SU-DHL-6 (cell line): ENCODE data around the gene ZNF496.

Experiments used
- H2AFZ ChIP-seq: fragments of 200-600 bp; sonication (generic); 2 replicates; pipeline ENCODE4 v1.6.1; 2014; ENCODE audit warnings: low read depth, mild to moderate bottlenecking, moderate library complexity, mixed read lengths, antibody characterized with exemption, low read length; ENCODE audit not compliant: severe bottlenecking
- H3F3A ChIP-seq: fragments of 200-600 bp; shearing (Covaris generic); 2 replicates; pipeline ENCODE4 v1.6.0; 2016; ENCODE audit warnings: antibody characterized with exemption, mild to moderate bottlenecking; ENCODE audit not compliant: insufficient read depth
- H3K27ac ChIP-seq: fragments of 200-600 bp; sonication (generic); 2 replicates; pipeline ENCODE4 v1.5.1; 2016; ENCODE audit warnings: low read depth, mild to moderate bottlenecking, low read length, moderate library complexity, mixed read lengths
- H3K27me3 ChIP-seq: fragments of 200-600 bp; sonication (generic), shearing (Covaris generic); 2 replicates; pipeline ENCODE4 v1.6.0; 2014; ENCODE audit warnings: mild to moderate bottlenecking, low read length
- H3K36me3 ChIP-seq: fragments of 200-600 bp; sonication (generic); 2 replicates; pipeline ENCODE4 v1.6.1; 2014; ENCODE audit warnings: mild to moderate bottlenecking, low read length, mixed read lengths
- H3K4me2 ChIP-seq: fragments of 300-600, 200-600 bp; shearing (Covaris generic), sonication (generic); 2 replicates; pipeline ENCODE4 v1.6.0; 2014; ENCODE audit warnings: low read length, low read depth, mild to moderate bottlenecking; ENCODE audit not compliant: poor library complexity, severe bottlenecking
- H3K4me3 ChIP-seq: fragments of 200-600 bp; sonication (generic); 2 replicates; pipeline ENCODE4 v1.5.1; 2014; ENCODE audit warnings: antibody characterized with exemption, low read length, mild to moderate bottlenecking, mixed read lengths; ENCODE audit not compliant: insufficient read depth, poor library complexity, severe bottlenecking
- H3K79me2 ChIP-seq: fragments of 200-600 bp; sonication (generic); 2 replicates; pipeline ENCODE4 v1.6.1; 2014; ENCODE audit warnings: mild to moderate bottlenecking, low read length, moderate library complexity; ENCODE audit not compliant: insufficient read depth
- H3K9ac ChIP-seq: fragments of 200-600 bp; sonication (generic); 2 replicates; pipeline ENCODE4 v1.7.0; 2014; ENCODE audit warnings: mild to moderate bottlenecking, low read length
- H3K9me2 ChIP-seq: fragments of 200-600 bp; sonication (generic); replicated peaks from 2 replicates; pipeline ENCODE4 v1.6.1; 2014; ENCODE audit warnings: low read length; ENCODE audit not compliant: insufficient read depth
- H3K9me3 ChIP-seq: fragments of 200-600 bp; sonication (generic); 2 replicates; pipeline ENCODE4 v1.6.1; 2014; ENCODE audit warnings: low read length, mixed read lengths; ENCODE audit not compliant: insufficient read depth
- H4K20me1 ChIP-seq: fragments of 200-600 bp; sonication (generic); 2 replicates; pipeline ENCODE4 v1.6.1; 2014; ENCODE audit warnings: low read depth, mild to moderate bottlenecking, antibody characterized with exemption, low read length, moderate library complexity, mixed read lengths
- EZH2phosphoT487 ChIP-seq: fragments of 200-600 bp; sonication (generic), shearing (Covaris generic); conservative IDR thresholded peaks from 2 replicates; pipeline ENCODE4 v1.6.1; 2018; ENCODE audit warnings: mild to moderate bottlenecking, antibody characterized with exemption, low read length, moderate library complexity, mixed read lengths
- TF ChIP-seq, protein P1 (sequence below): fragments of 200-600 bp; sonication (generic); IDR thresholded peaks from one replicate; pipeline ENCODE4 v1.5.1; 2017; ENCODE audit warnings: antibody characterized with exemption, mild to moderate bottlenecking, low read length, moderate library complexity; ENCODE audit not compliant: insufficient read depth, poor library complexity, severe bottlenecking

The ZNF496 gene

DNA sequence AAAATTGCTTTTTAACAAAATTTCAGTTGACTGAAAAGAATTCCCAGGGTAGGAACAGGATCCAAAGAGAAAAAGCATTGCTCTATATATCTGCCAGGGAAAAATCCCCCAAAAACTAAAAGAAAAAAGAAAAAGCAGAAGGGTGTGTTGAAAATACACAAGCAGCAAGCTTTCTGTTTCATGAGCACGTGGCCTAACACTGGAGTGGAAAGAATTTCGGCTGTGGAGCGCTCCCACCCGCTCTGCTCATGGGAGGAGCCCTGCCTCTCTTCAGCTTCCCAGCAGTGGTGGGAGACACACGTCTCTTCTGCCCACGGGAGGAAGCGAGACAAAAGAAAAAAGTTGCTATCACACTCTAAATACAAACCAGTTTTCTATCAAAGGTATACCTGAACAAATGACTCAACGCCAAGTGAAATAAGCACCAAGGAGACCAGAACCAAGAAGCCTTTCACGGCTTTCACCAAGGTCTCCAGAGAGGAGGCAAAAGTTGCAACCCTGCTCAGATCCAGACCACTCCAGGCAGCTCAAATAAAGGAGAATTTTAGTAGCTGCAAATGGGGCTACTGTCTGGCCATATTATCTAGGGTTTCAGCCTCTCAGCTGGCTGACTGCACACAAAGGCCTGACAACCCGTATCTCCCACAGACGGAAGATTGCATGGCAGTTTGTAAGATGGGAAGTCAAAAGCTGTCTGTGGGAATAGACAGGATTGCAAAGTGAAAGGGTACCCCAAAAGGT, 29.5 kb upstream of the ZNF496 start:
- no peak overlapping the region for H3K4me2 ChIP-seq
- no peaks in the 10 kb centered on the region for H3K9me2 ChIP-seq
- no peak overlapping the region for H3K4me3 ChIP-seq
- H3K79me2 ChIP-seq, result no peaks in the 10 kb centered on the region
- no peaks in the 10 kb centered on the region for H4K20me1 ChIP-seq
- H3K36me3 ChIP-seq, result no peaks in the 10 kb centered on the region
- no peak overlapping the region for H3K9ac ChIP-seq
- H3K9me3 ChIP-seq, result peaks cover 4% of the 10 kb centered on the region; the same call in 1 of the 2 replicates
- no peaks in the 10 kb centered on the region for H3F3A ChIP-seq
- no peak overlapping the region for H3K27ac ChIP-seq
- no peaks in the 10 kb centered on the region for H3K27me3 ChIP-seq
- no peak for TF ChIP-seq EZH2phosphoT487
- TF ChIP-seq, protein P1, sequence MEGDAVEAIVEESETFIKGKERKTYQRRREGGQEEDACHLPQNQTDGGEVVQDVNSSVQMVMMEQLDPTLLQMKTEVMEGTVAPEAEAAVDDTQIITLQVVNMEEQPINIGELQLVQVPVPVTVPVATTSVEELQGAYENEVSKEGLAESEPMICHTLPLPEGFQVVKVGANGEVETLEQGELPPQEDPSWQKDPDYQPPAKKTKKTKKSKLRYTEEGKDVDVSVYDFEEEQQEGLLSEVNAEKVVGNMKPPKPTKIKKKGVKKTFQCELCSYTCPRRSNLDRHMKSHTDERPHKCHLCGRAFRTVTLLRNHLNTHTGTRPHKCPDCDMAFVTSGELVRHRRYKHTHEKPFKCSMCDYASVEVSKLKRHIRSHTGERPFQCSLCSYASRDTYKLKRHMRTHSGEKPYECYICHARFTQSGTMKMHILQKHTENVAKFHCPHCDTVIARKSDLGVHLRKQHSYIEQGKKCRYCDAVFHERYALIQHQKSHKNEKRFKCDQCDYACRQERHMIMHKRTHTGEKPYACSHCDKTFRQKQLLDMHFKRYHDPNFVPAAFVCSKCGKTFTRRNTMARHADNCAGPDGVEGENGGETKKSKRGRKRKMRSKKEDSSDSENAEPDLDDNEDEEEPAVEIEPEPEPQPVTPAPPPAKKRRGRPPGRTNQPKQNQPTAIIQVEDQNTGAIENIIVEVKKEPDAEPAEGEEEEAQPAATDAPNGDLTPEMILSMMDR, result no peak
- H2AFZ ChIP-seq, result no peak overlapping the region

DNA sequence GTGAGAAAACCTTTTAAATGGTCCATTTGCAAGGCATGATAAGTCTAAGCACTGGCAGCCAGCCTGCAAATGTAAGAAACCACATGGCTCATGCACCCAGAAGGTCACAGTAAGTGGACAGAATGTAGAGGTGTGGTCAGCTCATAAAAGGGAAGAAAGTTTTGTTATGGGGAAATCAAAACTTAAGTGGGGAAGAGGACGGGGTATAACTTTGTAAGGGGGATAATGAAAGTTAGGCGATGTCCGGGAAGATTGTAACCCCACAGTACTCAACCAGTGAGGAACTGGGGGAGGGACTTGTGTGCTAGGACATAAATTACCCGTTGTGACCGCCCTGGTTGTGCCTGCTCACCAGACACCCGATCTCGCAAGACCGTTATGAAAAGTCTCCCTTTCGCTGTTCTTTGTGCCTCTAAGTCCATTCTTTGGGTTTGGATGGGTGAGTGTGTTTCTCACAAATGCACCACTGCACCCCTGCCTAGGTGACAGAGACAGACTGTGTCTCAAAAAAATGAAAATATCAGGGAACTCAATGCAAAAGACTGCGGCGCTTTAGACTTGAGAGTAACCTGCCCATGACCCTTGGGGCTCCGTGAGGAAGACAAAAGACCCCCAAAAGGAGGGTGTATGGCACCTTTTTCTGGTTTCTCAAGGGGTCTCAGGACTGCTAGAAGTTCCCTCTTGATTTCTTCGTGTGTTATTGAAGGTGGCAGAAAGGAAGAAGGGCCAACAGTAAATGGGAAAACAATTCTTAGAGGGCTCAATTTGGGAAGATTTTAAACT, 28.6 kb upstream of the ZNF496 start:
- H3K9me2 ChIP-seq, result no peaks in the 10 kb centered on the region
- no peaks in the 10 kb centered on the region for H3F3A ChIP-seq
- peaks cover 4% of the 10 kb centered on the region; the same call in 1 of the 2 replicates for H3K9me3 ChIP-seq
- no peak overlapping the region for H2AFZ ChIP-seq
- H3K36me3 ChIP-seq, result no peaks in the 10 kb centered on the region
- no peaks in the 10 kb centered on the region for H3K79me2 ChIP-seq
- no peaks in the 10 kb centered on the region for H3K27me3 ChIP-seq
- no peak overlapping the region for H3K27ac ChIP-seq
- H4K20me1 ChIP-seq, result no peaks in the 10 kb centered on the region
- no peak overlapping the region for H3K4me3 ChIP-seq
- no peak overlapping the region for H3K4me2 ChIP-seq
- H3K9ac ChIP-seq, result no peak overlapping the region
- TF ChIP-seq, protein P1, result no peak

DNA sequence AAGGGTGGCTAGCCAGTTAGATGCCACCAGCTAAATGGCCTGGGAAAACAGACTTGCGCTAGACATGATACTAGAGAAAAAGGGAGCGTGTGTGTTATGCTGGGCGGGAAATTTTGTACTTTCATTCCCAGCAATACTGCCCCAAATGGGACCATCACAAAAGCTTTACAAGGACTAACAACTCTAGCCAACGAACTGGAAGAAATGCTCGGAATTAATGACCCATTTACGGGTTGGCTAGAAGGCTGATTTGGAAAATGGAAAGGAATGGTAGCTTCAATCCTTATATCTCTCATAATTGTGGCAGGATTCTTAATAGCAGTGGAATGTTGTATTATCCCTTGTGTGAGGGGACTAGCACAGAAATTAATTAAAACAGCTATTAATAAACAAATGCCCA, 27.9 kb upstream of the ZNF496 start:
- H3K79me2 ChIP-seq, result no peaks in the 10 kb centered on the region
- H3K9ac ChIP-seq, result no peak overlapping the region
- H3K4me3 ChIP-seq, result no peak overlapping the region
- no peaks in the 10 kb centered on the region for H3F3A ChIP-seq
- H3K27me3 ChIP-seq, result no peaks in the 10 kb centered on the region
- H3K4me2 ChIP-seq, result no peak overlapping the region
- no peaks in the 10 kb centered on the region for H4K20me1 ChIP-seq
- H2AFZ ChIP-seq, result no peak overlapping the region
- no peak for TF ChIP-seq EZH2phosphoT487
- 0 out of 2 replicates have a peak, but pooled peaks cover under 1% of the 10 kb centered on the region for H3K9me3 ChIP-seq
- no peaks in the 10 kb centered on the region for H3K36me3 ChIP-seq
- H3K9me2 ChIP-seq, result no peaks in the 10 kb centered on the region
- H3K27ac ChIP-seq, result no peak overlapping the region

DNA sequence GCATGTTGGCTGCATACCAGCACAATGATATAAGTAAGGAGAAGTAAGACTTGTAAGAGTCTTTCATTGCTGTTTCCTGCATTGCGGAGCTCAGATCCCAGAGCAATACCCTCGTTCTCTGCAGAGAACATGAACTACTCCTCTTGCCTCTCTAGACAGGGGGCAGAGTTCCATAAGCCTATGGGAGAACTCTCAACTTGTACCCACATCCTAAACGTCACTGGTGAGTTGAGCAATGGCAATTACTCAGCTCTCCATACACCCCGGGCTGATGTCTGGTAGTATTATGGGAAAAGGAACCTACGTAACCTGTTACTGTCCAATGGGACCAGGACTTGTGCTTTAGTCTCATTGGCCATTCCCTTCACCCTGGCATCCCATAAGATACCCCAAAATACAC, 27.3 kb upstream of the ZNF496 start:
- Histone ChIP-seq H3K27me3 (no peaks in the 10 kb centered on the region), H4K20me1 (no peaks in the 10 kb centered on the region), H3K9me2 (no peaks in the 10 kb centered on the region), H3K36me3 (no peaks in the 10 kb centered on the region), H3K9ac (no peak overlapping the region), H3K27ac (no peak overlapping the region), H2AFZ (no peak overlapping the region), H3K79me2 (no peaks in the 10 kb centered on the region), H3K4me2 (no peak overlapping the region), H3K4me3 (no peak overlapping the region), H3F3A (no peaks in the 10 kb centered on the region), H3K9me3 (no peaks in the 10 kb centered on the region)
- TF ChIP-seq, protein P1, result no peak
- TF ChIP-seq EZH2phosphoT487, result no peak
